ENCODE results near the gene SPPL2A.

- TF ChIP-seq, protein P1, sequence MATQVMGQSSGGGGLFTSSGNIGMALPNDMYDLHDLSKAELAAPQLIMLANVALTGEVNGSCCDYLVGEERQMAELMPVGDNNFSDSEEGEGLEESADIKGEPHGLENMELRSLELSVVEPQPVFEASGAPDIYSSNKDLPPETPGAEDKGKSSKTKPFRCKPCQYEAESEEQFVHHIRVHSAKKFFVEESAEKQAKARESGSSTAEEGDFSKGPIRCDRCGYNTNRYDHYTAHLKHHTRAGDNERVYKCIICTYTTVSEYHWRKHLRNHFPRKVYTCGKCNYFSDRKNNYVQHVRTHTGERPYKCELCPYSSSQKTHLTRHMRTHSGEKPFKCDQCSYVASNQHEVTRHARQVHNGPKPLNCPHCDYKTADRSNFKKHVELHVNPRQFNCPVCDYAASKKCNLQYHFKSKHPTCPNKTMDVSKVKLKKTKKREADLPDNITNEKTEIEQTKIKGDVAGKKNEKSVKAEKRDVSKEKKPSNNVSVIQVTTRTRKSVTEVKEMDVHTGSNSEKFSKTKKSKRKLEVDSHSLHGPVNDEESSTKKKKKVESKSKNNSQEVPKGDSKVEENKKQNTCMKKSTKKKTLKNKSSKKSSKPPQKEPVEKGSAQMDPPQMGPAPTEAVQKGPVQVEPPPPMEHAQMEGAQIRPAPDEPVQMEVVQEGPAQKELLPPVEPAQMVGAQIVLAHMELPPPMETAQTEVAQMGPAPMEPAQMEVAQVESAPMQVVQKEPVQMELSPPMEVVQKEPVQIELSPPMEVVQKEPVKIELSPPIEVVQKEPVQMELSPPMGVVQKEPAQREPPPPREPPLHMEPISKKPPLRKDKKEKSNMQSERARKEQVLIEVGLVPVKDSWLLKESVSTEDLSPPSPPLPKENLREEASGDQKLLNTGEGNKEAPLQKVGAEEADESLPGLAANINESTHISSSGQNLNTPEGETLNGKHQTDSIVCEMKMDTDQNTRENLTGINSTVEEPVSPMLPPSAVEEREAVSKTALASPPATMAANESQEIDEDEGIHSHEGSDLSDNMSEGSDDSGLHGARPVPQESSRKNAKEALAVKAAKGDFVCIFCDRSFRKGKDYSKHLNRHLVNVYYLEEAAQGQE (IDR thresholded peaks at IDR 0.05; ENCODE audit: insufficient read depth in 1 of 2, low read depth in 2 of 2, low read length in 2 of 2) = no peak
- no peak for TF ChIP-seq POLR2AphosphoS5 (IDR thresholded peaks at IDR 0.05; ENCODE audit: low read depth, low read length)
- no peak for TF ChIP-seq TAF1 (IDR thresholded peaks at IDR 0.05; ENCODE audit: borderline replicate concordance, insufficient read depth, low read length)
- TF ChIP-seq SIN3A (IDR thresholded peaks at IDR 0.05; ENCODE audit: borderline replicate concordance, insufficient read depth, low read length) = no peak
These were observed 878 bp downstream of the SPPL2A start for GRCh38 chr15:50764461-50765194.

All from PFSK-1 (cell line).